Mammary epithelial cell (primary cell): Measurements from ENCODE around the gene RETREG1.

Source experiments
- EZH2 ChIP-seq: IDR thresholded peaks from 2 replicates; pipeline ENCODE4 v1.6.1; 2012; ENCODE audit warnings: low read length, inconsistent platforms, borderline replicate concordance
- TF ChIP-seq, protein P1 (sequence below), 2 donors: IDR thresholded peaks in 1 of 2; conservative IDR thresholded peaks in 1 of 2; 2 replicates each; pipeline ENCODE4 v1.5.1; 2011 to 2012; ENCODE audit warnings: inconsistent platforms in 2 of 2, low read length in 2 of 2, mild to moderate bottlenecking in 2 of 2, control low read depth in 1 of 2, low read depth in 1 of 2; ENCODE audit not compliant: insufficient read depth in 1 of 2; ENCODE audit errors: extremely low read depth in 1 of 2

DNA sequence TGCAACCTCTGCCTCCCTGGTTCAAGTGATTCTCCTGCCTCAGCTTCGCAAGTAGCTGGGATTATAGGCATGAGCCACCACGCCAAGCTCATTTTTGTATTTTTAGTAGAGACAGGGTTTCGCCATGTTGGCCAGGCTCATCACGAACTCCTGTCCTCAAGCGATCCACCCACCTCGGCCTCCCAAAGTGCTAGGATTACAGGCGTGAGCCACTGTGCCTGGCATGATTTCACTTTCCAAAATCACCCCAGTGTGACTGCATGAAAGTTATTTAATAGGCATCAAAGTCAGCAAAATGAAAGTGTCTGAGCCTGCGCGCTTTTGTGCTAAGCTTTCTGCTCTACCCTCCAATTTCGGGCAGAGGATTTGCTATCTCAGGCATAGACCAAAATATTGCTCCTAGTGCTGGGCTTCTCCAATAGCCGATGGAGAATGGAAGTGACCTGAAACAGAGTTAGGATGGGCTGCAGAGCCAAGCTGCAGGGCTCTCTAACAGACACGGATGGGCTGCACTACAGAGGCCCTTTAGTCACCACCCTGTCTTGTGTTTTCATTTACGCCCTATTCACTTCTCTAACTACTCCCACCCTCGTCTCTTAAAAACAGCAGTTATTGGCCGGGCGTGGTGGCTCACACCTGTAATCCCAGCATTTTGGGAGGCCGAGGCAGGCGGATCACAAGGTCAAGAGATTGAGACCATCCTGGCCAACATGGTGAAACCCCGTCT is 44.3 kb downstream of the RETREG1 start:
- TF ChIP-seq, protein P1, sequence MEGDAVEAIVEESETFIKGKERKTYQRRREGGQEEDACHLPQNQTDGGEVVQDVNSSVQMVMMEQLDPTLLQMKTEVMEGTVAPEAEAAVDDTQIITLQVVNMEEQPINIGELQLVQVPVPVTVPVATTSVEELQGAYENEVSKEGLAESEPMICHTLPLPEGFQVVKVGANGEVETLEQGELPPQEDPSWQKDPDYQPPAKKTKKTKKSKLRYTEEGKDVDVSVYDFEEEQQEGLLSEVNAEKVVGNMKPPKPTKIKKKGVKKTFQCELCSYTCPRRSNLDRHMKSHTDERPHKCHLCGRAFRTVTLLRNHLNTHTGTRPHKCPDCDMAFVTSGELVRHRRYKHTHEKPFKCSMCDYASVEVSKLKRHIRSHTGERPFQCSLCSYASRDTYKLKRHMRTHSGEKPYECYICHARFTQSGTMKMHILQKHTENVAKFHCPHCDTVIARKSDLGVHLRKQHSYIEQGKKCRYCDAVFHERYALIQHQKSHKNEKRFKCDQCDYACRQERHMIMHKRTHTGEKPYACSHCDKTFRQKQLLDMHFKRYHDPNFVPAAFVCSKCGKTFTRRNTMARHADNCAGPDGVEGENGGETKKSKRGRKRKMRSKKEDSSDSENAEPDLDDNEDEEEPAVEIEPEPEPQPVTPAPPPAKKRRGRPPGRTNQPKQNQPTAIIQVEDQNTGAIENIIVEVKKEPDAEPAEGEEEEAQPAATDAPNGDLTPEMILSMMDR (conservative IDR thresholded peaks at IDR 0.05 in 1 of 2, IDR thresholded peaks at IDR 0.05 in 1 of 2; ENCODE audit: extremely low read depth in 1 of 2, insufficient read depth in 1 of 2, low read depth in 1 of 2, low read length in 2 of 2): no peak
- no peak for TF ChIP-seq EZH2
